CD4-positive, alpha-beta T cell treated with Interleukin-10 for 1 hour (primary cell): Measurements from ENCODE around the gene CUL4B.
A peak's percentile ranks its signal among the peaks of the same experiment; 100 is the strongest.
"Not testable (repeated sequence)": the region's sequence is repeated elsewhere in the genome, so short reads cannot be mapped to it uniquely, and the experiment has no call there.

ENCODE experiments used
- DNase-seq: peaks from one replicate; pipeline ENCODE4 v3.0.0-alpha.2; 2020

The CUL4B gene

DNA sequence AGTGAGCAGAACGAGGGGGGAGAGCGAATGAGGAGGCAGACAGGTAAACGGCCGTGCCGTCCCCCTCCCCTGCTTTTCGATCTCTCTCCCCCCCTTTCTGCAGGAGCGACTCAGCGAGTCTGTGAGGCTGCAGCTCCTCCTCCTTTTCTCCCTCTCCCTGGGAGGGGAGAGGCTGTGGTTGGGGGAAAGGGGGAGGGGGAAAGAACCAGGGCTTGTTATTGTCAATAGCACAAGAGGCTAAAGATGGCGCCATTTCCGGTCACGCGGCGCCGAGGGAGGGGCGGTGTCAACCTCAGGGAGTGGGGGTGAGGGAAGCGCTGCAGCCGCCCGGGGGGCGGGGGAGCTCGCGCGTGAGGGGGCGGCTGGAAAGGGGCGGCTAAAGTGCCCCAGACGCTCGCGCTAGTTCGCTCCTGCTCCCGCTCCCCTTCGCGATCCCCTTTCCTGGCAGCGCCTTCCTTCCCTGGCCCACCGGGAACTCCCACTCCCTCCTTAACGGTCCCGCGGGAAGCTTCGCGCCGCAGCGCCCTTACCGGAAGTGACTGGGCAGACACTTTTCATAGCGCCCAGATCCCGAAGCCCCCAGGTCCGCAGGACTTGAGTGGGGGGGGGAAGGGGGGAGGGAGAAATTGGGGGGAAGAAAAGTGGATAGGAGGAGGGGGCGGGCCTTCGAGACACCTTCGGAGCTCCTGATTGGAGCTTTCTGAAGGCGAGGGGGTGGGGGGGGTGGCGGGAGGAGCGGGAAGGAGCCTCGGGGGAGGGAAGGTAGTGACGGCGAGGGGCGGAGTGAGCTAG, at the start of gene CUL4B:
CUL4B (minus strand) TSS at position 121 of the 792 bp plus-strand sequence. CDS start 324 bp downstream, outside the sequence.
- DNase-seq = peak; percentile 93

- peak; percentile 55 for DNase-seq
Observed at GRCh38 chrX:120604361-120604782, 43.6 kb upstream of the CUL4B start.

DNA sequence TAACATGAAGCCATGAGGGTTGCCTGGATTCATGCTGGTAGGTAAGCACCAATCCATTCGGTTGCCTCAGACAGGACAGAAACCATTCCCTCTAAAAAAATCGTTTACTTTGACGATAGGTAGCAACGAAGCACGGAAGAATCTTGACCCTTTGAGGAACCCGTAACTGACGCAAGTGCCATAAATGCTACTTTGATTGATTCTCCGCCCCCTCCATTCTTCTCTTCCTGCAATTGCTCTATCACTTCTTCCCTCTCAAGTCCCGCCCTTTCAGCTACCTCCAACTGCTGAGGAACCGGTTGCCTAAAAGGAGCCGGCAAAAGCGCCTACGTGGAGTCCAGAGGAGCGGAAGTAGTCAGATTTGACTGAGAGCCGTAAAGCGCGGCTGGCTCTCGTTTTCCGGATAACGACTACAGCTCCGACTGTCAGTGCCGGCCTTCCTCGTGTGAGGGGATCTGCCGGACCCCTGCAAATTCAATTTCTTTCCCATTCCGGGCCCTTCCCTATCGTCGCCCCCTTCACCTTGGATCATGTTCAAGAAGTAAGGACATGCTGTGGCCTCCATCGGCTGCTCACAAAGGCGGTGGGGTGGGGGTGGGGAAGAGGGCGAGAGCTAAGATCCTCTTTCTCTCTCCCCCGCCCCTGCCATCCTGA, 43.1 kb upstream of the CUL4B start, which contains the start of gene MCTS1:
MCTS1 (plus strand) TSS at position 395 of the 654 bp plus-strand sequence; CDS start at position 531, 136 bp downstream.
- peak; percentile 90 for DNase-seq

DNA sequence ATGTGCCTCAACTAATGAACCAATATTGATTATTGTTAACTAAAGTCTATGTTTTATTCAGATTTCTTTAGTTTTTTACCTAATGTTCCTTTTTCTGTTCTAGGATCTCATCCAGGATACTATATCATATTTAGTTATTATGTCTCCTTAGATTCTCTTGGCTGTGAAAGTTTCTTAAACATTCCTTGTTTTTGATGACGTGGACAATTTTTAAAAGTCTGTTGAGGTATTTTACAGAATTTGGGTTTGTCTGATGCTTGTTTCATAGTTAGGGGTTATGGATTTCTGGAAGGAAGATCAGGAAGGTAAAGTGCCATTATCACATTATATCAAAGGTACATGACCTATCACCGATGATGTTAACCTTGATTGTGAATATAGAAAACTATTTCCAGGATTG, 24.9 kb upstream of the CUL4B start:
- DNase-seq = no peak

- no peak for DNase-seq
Observed at GRCh38 chrX:120575379-120576114, 14.8 kb upstream of the CUL4B start.

DNA sequence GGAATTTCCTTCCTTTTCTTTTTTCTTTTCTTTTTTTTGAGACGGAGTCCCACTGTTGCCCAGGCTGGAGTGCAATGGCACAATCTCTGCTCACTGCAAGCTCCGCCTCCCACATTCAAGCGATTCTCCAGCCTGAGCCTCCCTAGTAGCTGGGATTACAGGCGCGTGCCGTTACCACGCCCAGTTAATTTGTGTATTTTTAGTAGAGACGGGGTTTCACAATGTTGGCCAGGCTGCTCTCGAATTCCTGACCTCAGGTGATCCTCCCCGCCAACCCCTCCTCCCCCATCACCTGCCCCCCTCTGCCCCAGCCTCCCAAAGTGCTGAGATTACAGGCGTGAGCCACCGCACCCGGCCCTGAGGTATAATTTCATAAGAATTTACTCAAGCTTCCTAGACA, 13.0 kb upstream of the CUL4B start:
- not testable (repeated sequence) for DNase-seq

GRCh38 chrX:120570011-120570600, 9.3 kb upstream of the CUL4B start:
- no peak for DNase-seq

DNA sequence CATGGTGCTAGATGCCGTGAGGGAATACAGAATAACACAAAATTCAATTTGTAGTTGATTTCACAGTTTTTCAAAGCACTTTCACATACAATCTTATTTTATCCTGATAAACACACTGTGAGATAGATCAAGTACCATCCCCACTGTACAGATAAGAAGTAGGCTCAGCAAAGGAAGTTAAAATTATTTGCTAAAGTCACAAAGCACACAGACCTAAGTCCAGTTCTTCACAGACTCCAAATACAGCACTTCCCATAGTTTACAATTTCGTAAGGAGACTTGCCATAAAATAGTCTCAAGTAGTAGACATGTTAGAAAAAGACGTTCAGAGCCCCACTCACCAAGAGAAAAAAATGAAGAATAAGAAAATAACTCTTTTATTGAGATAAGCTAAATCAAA, 7.8 kb upstream of the CUL4B start:
- DNase-seq = no peak

- no peak for DNase-seq
Observed at GRCh38 chrX:120568035-120568434, 7.3 kb upstream of the CUL4B start.

GRCh38 chrX:120566817-120567216, 6.1 kb upstream of the CUL4B start:
- no peak for DNase-seq

DNA sequence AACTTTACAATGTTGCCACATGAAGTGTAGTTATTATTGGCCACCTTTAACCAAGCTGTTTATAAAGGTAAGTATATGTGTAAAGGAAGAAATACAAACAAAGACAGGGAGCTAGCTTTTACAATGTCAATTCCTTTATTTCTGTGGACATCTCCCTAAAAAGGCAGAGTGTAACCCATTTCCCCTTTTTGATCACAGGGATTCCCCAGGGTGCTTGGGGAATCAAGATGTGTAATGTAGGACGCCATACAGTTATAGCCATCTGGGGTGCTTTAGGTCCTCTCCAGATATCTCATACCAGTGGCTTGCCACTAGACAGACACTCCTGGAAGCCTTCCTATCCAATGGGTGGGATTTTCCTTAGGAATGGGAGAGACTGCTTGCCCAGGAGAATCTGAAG, 4.2 kb upstream of the CUL4B start:
- no peak for DNase-seq

DNA sequence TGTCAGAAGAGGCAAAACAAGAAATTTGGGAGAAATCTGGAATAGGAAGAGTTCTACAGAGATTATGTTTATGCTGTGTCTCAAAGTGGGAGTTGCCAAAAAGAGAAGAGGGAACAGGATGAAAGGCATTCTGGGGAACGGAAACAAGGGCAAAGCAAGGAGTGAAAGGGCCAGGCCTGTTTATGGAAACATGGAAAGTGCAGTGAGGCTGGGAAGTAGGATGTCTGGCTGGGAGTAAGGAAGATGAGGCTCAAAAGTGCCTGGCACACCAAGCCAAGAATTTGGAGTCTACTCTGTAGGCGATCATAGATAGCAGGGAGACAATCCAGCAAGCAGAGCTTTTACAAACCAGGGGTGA, 1.8 kb upstream of the CUL4B start:
- no peak for DNase-seq

- no peak for DNase-seq
Observed at GRCh38 chrX:120561634-120562568, 1.1 kb upstream of the CUL4B start.

DNA sequence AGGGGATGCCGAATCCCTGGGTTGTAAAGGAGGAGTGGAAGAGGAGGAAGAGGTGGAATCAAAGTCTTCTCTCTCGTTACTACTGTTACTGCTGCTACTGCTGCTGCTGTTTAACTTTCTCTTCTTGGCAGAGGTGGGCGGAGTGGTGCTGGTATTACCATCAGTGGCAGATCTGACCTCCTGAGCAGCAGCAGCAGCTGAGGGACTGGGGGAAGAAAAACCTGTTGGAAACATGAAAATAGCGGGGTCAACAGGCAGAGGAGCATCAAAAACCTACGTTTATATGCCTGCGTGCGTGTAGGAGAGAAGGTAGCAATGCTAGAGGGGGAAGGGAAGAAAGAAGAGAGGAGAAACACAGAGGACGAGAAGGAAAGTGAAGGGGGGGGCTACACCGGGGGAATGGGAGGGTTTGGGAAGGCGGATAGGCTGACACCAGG, 339 bp downstream of the CUL4B start:
- DNase-seq = peak; percentile 40

- peak; percentile 19 for DNase-seq
Observed at GRCh38 chrX:120559804-120560203, 958 bp downstream of the CUL4B start.

DNA sequence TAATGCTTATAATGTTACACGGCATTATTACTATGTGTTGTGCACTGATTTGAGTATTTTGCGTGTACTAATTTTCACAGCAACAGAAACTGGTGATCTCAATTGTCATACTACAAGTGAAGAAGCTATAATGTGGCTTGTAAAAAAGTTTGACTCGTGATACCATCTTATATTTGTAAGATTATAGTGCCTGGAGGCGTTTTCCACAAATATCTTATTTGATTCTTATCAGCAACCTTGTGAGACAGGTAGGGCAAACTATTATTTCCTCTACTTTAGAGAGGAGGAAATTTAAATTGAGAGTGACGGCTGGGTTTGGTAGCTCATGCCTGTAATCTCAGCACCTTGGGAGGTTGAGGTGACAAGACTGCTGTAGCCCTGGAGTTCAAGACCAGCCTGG, 4.5 kb downstream of the CUL4B start:
- no peak for DNase-seq

DNA sequence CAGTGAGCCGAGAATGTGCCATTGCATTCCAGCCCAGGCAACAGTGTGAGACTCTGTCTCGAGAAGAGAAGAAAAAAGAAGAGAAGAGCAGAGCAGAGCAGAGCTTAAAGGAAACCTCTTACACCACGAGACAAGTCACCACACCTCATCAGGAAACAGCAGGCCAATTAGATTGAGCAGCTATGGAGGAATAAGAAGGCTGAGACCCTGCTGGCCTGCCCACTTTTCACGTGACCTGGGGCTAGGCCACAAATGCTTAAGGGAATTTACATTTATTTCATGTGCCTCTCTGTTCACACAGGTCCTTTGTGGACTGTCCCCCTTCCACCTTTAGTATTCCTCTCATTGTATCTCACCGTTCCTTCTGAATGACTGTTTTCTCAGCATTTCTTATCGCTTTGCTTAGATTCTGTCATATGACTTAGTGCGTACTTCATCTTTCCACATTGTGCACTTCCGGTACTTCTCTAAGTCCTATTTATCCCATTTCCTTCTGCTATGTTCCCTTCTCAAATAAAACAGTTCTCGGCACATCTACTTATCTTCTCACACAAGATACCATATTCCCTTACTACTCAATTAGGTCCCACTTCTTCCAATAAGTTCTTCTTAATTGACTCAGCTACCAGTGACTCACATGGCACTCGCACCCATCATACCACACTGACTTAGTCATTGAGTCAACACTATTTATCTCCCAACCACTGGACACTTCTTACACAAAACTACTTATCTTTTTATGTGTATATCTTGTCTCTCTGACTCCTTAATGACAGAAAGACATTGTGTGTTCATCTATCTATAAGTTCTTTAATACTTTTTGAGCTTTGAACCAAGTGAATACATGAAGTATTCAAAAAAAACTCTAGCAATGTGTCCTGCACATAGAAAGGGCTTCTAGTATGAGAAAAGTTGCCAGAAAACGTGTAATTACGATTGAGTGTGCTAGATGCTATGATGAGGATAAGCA, 11.0 kb downstream of the CUL4B start:
- DNase-seq = no peak

DNA sequence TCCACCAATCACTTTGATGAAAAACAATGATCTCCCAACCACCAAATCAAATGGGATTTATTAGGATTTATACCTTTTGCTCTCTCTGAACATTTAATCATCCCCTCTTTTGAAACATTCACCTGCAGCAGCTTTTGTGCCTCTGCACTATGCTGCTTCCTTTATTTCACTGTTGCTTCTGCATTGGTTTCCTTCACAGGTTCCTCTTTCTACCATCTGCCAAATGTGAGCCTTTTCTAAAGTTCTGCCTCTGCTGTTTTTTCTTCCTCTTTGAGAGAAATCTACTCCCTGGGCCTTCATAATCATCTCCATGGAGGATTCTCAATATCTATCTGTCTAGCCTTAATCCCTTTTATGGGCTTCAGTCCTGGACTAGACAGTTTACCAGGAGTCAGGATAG, 24.7 kb downstream of the CUL4B start:
- DNase-seq = no peak

- DNase-seq = no peak
Observed at GRCh38 chrX:120534413-120535205, 26.2 kb downstream of the CUL4B start.

DNA sequence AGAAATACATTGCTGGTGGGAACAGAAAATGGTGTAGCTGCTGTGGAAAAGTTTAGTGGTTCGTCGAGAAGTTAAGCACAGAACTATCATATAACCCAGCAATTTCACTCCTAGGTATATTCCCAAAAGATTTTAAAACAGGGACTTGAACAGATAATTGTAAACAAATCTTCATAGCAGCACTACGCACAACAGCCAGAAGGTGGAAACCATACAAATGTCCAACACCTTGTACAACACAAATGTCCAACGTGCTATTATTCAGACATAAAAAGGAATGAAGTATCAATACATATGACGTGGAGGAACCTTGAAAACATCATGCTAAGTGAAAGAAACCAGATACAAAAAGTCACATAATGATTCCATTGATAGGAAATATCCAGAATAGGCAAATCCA, 37.9 kb downstream of the CUL4B start:
- DNase-seq = no peak
